Calu3 (cell line): ENCODE measurements around the gene PDIA4. TPM values are rescaled to one million over a fixed set of nuclear protein-coding genes. Genes with fewer than 3 reads are reported as not detected.
"Not testable (repeated sequence)": the region's sequence is repeated elsewhere in the genome, so short reads cannot be mapped to it uniquely, and the experiment has no call there.

Source experiments
- BruUV-seq: library from RNA; stranded (reverse); fragments of 400-500 nt; replicated peaks from 2 replicates; lab custom pipeline; 2021; lab: Mats Ljungman, UMichigan
- CTCF ChIA-PET: fragments of 300-600 bp; sonication (Branson Sonifier 250); formaldehyde crosslinking; loops from one replicate; lab custom pipeline; 2022; ENCODE audit warnings: antibody characterized with exemption; lab: Charles Lee
- DNase-seq: peaks from one replicate; pipeline ENCODE4 v3.0.0; 2022
- H3K27ac Mint-ChIP-seq: one replicate; pipeline ENCODE4 v1.8.0; 2022; ENCODE audit warnings: mixed read lengths; ENCODE audit not compliant: unreplicated experiment
- H3K27me3 Mint-ChIP-seq: one replicate; pipeline ENCODE4 v1.8.0; 2022; ENCODE audit warnings: mixed read lengths; ENCODE audit not compliant: unreplicated experiment
- H3K36me3 Mint-ChIP-seq: one replicate; pipeline ENCODE4 v1.8.0; 2022; ENCODE audit warnings: mild to moderate bottlenecking, moderate library complexity, mixed read lengths; ENCODE audit not compliant: insufficient read depth, unreplicated experiment
- H3K4me1 Mint-ChIP-seq: one replicate; pipeline ENCODE4 v1.8.0; 2022; ENCODE audit warnings: mild to moderate bottlenecking, low read depth, mixed read lengths; ENCODE audit not compliant: unreplicated experiment
- H3K4me3 Mint-ChIP-seq: one replicate; pipeline ENCODE4 v1.8.0; 2022; ENCODE audit warnings: mild to moderate bottlenecking, low read depth, moderate library complexity, mixed read lengths; ENCODE audit not compliant: unreplicated experiment
- H3K9me3 Mint-ChIP-seq: one replicate; pipeline ENCODE4 v1.8.0; 2022; ENCODE audit warnings: low read depth, mixed read lengths; ENCODE audit not compliant: unreplicated experiment
- intact Hi-C: fragments of 100-400 bp; cut with micrococcal nuclease; formaldehyde crosslinking; loops from one replicate; pipeline ENCODE4 v1.10.0; 2022; ENCODE audit not compliant: unreplicated experiment
- total RNA-seq: library from RNA; stranded (reverse); gene quantifications from 2 replicates; pipeline ENCODE4 v1.2.3, GENCODE V29; 2022
- TF ChIP-seq, protein P1 (sequence below): fragments of 200-600 bp; IDR thresholded peaks from one replicate; pipeline ENCODE4 v1.8.0; 2022; ENCODE audit warnings: antibody characterized with exemption; ENCODE audit not compliant: unreplicated experiment

PDIA4 gene
- total RNA-seq, 1 experiment from 2014 or later, result 351 TPM

DNA sequence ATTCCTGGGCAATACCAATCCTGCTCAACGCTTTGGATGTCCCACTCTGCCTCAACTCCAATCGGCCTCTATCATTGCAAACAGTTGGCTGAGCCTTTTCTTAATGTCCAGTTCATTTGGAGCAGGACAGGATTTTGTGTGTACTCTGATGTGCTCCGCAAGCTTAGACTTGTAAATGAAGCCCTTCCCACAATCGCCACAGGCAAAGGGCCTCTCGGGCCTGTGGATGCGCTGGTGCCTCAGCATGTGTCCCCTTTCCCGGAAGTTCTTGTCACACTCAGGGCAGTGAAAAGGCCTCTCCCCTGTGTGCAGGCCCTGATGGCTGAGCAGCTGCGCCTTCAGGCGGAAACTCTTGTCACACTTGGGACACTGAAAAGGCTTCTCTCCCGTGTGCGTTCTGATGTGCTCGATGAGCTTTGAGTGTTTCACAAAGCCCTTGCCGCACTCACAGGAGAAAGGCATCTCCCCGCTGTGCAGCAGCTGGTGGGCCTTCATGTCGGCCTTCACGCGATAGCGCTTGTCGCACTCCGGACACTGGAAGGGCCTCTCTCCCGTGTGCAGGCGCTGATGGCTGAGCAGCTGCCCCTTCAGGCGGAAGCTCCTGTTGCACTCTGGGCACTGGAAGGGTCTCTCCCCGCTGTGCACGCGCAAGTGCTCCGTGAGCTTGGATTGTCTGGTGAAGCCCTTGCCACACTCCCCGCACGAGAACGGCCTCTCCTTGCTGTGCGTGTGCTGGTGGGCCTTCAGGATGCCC, 42.2 kb upstream of the PDIA4 start:
- no peak overlapping the region for H3K27ac Mint-ChIP-seq
- no peaks in the 10 kb centered on the region for H3K4me1 Mint-ChIP-seq
- H3K36me3 Mint-ChIP-seq, result peaks cover 29% of the 10 kb centered on the region
- no peak overlapping the region for H3K4me3 Mint-ChIP-seq
- CTCF ChIA-PET, result interaction anchor here (0.8 kb wide), 1 partner anchor 13 kb away, joined by 5 read pairs; no protein-coding TSS in a partner anchor
- H3K9me3 Mint-ChIP-seq, result no peaks in the 10 kb centered on the region
- no TSS peak for BruUV-seq
- no peak for DNase-seq
- TF ChIP-seq, protein P1, sequence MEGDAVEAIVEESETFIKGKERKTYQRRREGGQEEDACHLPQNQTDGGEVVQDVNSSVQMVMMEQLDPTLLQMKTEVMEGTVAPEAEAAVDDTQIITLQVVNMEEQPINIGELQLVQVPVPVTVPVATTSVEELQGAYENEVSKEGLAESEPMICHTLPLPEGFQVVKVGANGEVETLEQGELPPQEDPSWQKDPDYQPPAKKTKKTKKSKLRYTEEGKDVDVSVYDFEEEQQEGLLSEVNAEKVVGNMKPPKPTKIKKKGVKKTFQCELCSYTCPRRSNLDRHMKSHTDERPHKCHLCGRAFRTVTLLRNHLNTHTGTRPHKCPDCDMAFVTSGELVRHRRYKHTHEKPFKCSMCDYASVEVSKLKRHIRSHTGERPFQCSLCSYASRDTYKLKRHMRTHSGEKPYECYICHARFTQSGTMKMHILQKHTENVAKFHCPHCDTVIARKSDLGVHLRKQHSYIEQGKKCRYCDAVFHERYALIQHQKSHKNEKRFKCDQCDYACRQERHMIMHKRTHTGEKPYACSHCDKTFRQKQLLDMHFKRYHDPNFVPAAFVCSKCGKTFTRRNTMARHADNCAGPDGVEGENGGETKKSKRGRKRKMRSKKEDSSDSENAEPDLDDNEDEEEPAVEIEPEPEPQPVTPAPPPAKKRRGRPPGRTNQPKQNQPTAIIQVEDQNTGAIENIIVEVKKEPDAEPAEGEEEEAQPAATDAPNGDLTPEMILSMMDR, result no peak
- no peaks in the 10 kb centered on the region for H3K27me3 Mint-ChIP-seq
- intact Hi-C loops, result no loop called here

DNA sequence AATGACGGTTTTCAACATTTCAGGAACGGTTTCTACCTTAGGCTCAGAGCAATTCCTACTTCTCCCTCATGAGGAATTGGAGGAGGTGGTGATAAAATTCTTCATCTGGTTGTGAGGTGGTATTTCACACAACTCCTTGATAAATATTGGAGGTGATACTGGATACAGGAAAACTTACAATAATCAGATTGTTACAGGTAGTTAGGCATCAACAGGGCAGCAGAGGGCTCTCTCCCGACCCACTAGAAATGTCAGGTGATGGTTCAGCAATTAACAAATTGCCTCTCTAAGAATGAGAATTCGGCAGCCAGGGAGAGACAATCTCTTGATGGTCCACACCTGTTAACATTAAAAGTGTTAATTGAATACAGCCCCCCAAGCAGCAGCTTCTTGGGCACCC, 39.6 kb upstream of the PDIA4 start:
- TF ChIP-seq, protein P1, result no peak
- Mint-ChIP-seq H3K27me3 (no peaks in the 10 kb centered on the region), H3K9me3 (no peaks in the 10 kb centered on the region), H3K36me3 (peaks cover 39% of the 10 kb centered on the region), H3K4me1 (no peaks in the 10 kb centered on the region), H3K27ac (no peak overlapping the region), H3K4me3 (no peak overlapping the region)
- CTCF ChIA-PET, result no interaction called here
- BruUV-seq, result no TSS peak
- peak; percentile 17 for DNase-seq
- intact Hi-C loops, result loop anchor here (2.0 to 5.0 kb wide), 2 partner anchors 41 to 79 kb away; partner anchors contain the start of gene ZNF398

DNA sequence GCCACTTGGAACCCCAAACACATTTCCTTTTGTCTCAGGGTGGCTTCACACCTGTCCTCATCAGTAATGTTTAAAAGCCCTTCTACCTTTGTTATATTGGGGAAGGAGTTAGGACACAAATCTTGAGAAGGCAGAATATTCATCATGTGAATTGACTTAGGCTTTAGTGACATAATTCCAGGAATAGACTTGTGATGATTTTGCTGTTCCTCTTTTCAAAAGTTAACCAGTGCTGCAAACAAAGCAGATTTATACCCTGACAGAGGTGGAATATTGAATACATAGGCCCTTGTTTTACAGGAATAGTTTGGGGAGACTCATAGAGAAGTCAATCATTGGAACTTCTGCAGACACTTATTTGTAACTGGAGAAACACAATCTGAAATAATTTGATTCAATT, 35.2 kb upstream of the PDIA4 start:
- Mint-ChIP-seq H3K9me3 (no peaks in the 10 kb centered on the region), H3K4me1 (no peaks in the 10 kb centered on the region), H3K4me3 (no peak overlapping the region), H3K27ac (no peak overlapping the region), H3K27me3 (no peaks in the 10 kb centered on the region), H3K36me3 (peaks cover 27% of the 10 kb centered on the region)
- CTCF ChIA-PET, result no interaction called here
- no peak for DNase-seq
- intact Hi-C loops, result no loop called here
- TSS peak; percentile 19 for BruUV-seq
- TF ChIP-seq, protein P1, result no peak

DNA sequence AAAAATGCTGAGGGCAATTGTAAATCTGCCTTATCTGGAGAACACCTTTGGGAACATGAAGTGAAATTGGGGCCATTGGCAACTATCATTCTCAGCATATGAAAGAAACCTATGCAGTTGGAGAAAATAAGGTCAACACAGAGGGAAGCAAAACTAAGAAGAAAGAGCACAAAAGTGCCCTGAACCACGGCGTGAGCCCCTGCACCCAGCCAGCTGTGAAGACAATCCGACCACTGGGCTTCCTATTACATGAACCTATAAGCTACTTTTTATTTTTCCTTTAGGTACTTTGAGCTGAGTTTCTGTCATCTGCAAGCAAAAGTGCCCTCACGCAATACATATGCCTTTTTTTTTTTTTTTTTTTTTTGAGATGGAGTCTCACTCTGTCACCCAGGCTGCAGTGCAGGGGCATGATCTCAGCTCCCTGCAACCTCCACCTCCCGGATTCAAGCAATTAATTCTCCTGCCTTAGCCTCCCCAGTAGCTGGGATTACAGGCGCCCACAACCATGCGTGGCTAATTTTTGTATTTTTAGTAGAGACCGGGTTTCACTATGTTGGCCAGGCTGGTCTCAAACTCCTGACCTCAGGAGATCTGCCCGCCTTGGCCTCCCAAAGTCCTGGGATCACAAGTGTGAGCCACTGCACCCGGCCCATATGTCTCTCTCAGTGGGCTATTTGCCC, 34.1 kb upstream of the PDIA4 start:
- H3K4me1 Mint-ChIP-seq, H3K27me3 Mint-ChIP-seq, H3K4me3 Mint-ChIP-seq, H3K9me3 Mint-ChIP-seq, intact Hi-C loops, BruUV-seq, H3K27ac Mint-ChIP-seq, DNase-seq: not testable (repeated sequence)
- CTCF ChIA-PET, result interaction anchor here (0.6 kb wide), 1 partner anchor 535 kb away, joined by 4 read pairs; no protein-coding TSS in a partner anchor
- H3K36me3 Mint-ChIP-seq, result peaks cover 19% of the 10 kb centered on the region
